CD4-positive, alpha-beta memory T cell (primary cell): ENCODE data around the gene ONECUT2. TPM values are rescaled to one million over a fixed set of nuclear protein-coding genes. Genes with fewer than 3 reads are reported as not detected.
"Not testable (repeated sequence)": the region's sequence is repeated elsewhere in the genome, so short reads cannot be mapped to it uniquely, and the experiment has no call there.

Experiments used
- CTCF ChIA-PET: fragments of 350-600 bp; sonication (Branson Sonifier 250); formaldehyde crosslinking; loops from one replicate; lab custom pipeline; 2021; ENCODE audit warnings: inconsistent platforms; ENCODE audit not compliant: partially characterized antibody; lab: Charles Lee
- POLR2A ChIA-PET: fragments of 350-600 bp; sonication (Branson Sonifier 250); formaldehyde crosslinking; loops from one replicate; lab custom pipeline; 2021; ENCODE audit not compliant: partially characterized antibody; lab: Charles Lee
- DNase-seq, 5 donors: peaks; one replicate each; pipeline versions ENCODE4 v3.0.0 to v3.0.0-alpha.2; 2020 to 2022; ENCODE audit warnings: mixed read lengths in 1 of 5
- H3K27ac ChIP-seq: one replicate; pipeline ENCODE4 v1.7.0; 2013; ENCODE audit warnings: low read depth, low read length
- H3K27me3 ChIP-seq: 2 replicates; pipeline ENCODE4 v1.7.0; 2013; ENCODE audit warnings: mild to moderate bottlenecking, low read length, moderate library complexity; ENCODE audit not compliant: insufficient read depth
- H3K36me3 ChIP-seq: 2 replicates; pipeline ENCODE4 v1.7.0; 2013; ENCODE audit warnings: mild to moderate bottlenecking, low read length, moderate library complexity; ENCODE audit not compliant: insufficient read depth
- H3K4me1 ChIP-seq: 2 replicates; pipeline ENCODE4 v1.7.0; 2013; ENCODE audit warnings: mild to moderate bottlenecking, low read length, moderate library complexity; ENCODE audit not compliant: insufficient read depth
- H3K4me3 ChIP-seq, 2 donors: one replicate each; pipeline ENCODE4 v1.7.0; 2013; ENCODE audit warnings: low read length in 2 of 2, mild to moderate bottlenecking in 1 of 2
- H3K9me3 ChIP-seq, 2 donors: one replicate each; pipeline ENCODE4 v1.7.0; 2013; ENCODE audit warnings: low read length in 2 of 2, control low read depth in 1 of 2; ENCODE audit not compliant: control insufficient read depth in 1 of 2
- H3K27ac Mint-ChIP-seq, 7 donors: one replicate each; pipeline ENCODE4 v1.8.0; 2020 to 2021; ENCODE audit warnings: mixed read lengths in 7 of 7, mild to moderate bottlenecking in 6 of 7, inconsistent platforms in 3 of 7, moderate library complexity in 3 of 7
- H3K27me3 Mint-ChIP-seq, 2 donors: one replicate each; pipeline ENCODE4 v1.8.0; 2020 to 2021; ENCODE audit warnings: mixed read lengths in 2 of 2
- H3K36me3 Mint-ChIP-seq, 2 donors: one replicate each; pipeline ENCODE4 v1.8.0; 2020 to 2021; ENCODE audit warnings: mixed read lengths in 2 of 2, inconsistent platforms in 1 of 2, mild to moderate bottlenecking in 1 of 2
- H3K4me1 Mint-ChIP-seq, 4 donors: one replicate each; pipeline ENCODE4 v1.8.0; 2020 to 2021; ENCODE audit warnings: mixed read lengths in 4 of 4, mild to moderate bottlenecking in 1 of 4
- H3K4me3 Mint-ChIP-seq, 8 donors: one replicate each; pipeline ENCODE4 v1.8.0; 2020 to 2021; ENCODE audit warnings: mixed read lengths in 8 of 8, mild to moderate bottlenecking in 7 of 8, moderate library complexity in 6 of 8, inconsistent platforms in 3 of 8
- H3K9me3 Mint-ChIP-seq, 8 donors: one replicate each; pipeline ENCODE4 v1.8.0; 2020 to 2021; ENCODE audit warnings: mixed read lengths in 8 of 8, mild to moderate bottlenecking in 5 of 8, inconsistent platforms in 3 of 8, moderate library complexity in 1 of 8
- intact Hi-C: fragments of 100-400 bp; cut with micrococcal nuclease; formaldehyde crosslinking; loops from one replicate; pipeline ENCODE4 v1.15.1; 2023
- polyA plus RNA-seq, 2 donors: library from polyadenylated mRNA; unstranded; fragments of 300-500 nt; fragmentation: Illumina TruSeq; gene quantifications; one replicate each; pipeline ENCODE4 v1.2.3, GENCODE V29; 2021
- total RNA-seq, 2 experiments: library from RNA; stranded (reverse); gene quantifications; one replicate each; pipeline ENCODE4 v1.2.3, GENCODE V29; 2021

ONECUT2 gene
- total RNA-seq (not detected), polyA plus RNA-seq (not detected)

DNA sequence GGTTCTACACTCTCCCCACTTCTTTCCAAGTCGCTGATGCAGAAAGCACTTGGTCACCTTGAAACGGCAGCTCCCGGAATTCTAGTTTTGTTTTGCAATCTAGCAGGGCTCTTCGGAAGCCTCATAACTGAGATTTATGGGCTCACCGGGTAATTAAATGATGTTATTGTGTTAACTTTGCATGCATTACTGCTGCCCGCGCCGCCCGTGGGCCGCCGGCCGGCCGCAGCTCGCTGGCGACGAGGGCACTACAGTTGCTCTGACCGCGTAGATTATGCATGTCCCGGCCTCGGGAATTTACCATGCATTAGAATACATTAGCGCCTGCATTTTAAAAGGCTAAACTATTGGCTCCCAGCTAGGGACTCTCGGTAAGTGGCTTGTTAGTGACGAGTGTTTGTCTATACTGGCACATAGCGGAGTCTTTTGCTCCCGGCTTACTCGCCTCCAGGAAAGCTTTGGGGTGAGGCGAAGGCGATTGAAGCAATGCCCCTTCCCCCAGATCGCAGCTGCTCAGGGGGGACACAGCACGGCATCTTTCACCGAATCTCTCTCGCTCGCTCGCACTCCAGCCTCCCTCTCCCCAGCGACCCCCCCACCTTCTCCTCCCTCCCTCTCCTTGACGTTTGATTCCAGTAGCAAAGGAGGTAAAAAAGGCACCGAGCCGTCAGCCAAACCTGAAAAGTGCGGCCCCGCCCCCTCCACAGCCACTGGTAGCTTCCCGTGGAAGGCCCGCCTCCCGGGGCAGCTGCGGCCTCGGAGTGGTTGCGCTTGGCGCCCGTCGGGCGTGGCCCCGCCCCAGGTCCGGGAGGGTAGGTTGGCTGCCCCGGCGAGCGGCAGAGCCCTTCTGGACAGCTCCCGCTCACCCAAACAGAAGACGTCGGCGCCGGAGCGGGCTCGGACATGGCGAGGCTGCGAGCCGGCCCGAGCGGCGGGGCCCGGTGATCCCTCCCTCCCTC lies at the start of gene ONECUT2:
ONECUT2 (plus strand) TSS at position 839 of the 959 bp plus-strand sequence. CDS start 343 bp downstream, outside the sequence.
- Histone ChIP-seq H3K9me3 (no peaks in the 10 kb centered on the region), H3K27me3 (peaks cover 63% of the 10 kb centered on the region), H3K4me1 (peaks cover 45% of the 10 kb centered on the region), H3K4me3 (peak within 1 kb of the TSS in 1 of 2 donors; percentile 11), H3K27ac (no peak within 1 kb of the TSS), H3K36me3 (no peaks in the 10 kb centered on the region)
- Mint-ChIP-seq H3K36me3 (peaks cover 0 to 6% of the 10 kb centered on the region in 2 donors), H3K27me3 (peaks cover 68 to 73% of the 10 kb centered on the region in 2 donors), H3K9me3 (peaks cover 0 to 44% (median 22%) of the 10 kb centered on the region in 8 donors), H3K27ac (peak within 1 kb of the TSS in 3 of 7 donors; percentile 18 to 48 (median 21)), H3K4me3 (peak within 1 kb of the TSS; percentile 65 to 86 (median 77)), H3K4me1 (peaks cover 20 to 53% (median 35%) of the 10 kb centered on the region in 4 donors)
- DNase-seq: peak; percentile 33 to 62 (median 38)
- POLR2A ChIA-PET: no interaction called here
- intact Hi-C loops: no loop called here
- CTCF ChIA-PET: no interaction called here

DNA sequence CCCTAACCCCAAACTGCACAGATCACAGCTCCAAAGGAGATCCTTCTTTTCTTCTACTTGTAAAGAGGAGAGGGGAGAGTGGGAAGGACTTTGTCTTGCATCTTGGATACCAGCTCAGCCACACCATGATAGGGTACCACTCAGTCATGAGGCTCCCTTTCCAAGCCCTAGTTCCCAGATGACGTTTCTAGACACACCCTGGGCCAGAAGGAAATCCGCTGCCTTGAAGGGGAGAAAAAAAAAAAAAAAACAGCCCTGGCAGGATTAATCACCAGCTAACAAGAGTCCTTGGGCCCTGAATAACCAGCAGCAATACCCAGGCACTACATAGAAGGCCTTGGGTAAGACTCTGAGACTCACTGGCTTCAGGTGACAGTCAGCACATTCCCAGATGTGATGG lies 45.9 kb upstream of the ONECUT2 start:
- peaks cover 0 to 8% (median 1%) of the 10 kb centered on the region in 8 donors for H3K9me3 Mint-ChIP-seq
- Histone ChIP-seq H3K9me3 (no peaks in the 10 kb centered on the region), H3K4me1 (no peaks in the 10 kb centered on the region), H3K27ac (no peak overlapping the region), H3K27me3 (no peaks in the 10 kb centered on the region), H3K4me3 (no peak overlapping the region), H3K36me3 (no peaks in the 10 kb centered on the region)
- DNase-seq: no peak
- ChIA-PET POLR2A (no interaction called here), CTCF (no interaction called here)
- intact Hi-C loops: no loop called here
- H3K4me1 Mint-ChIP-seq: no peaks in the 10 kb centered on the region
- no peaks in the 10 kb centered on the region for H3K36me3 Mint-ChIP-seq
- H3K27me3 Mint-ChIP-seq: peaks cover 7 to 8% of the 10 kb centered on the region in 2 donors
- no peak overlapping the region for H3K27ac Mint-ChIP-seq
- no peak overlapping the region for H3K4me3 Mint-ChIP-seq

DNA sequence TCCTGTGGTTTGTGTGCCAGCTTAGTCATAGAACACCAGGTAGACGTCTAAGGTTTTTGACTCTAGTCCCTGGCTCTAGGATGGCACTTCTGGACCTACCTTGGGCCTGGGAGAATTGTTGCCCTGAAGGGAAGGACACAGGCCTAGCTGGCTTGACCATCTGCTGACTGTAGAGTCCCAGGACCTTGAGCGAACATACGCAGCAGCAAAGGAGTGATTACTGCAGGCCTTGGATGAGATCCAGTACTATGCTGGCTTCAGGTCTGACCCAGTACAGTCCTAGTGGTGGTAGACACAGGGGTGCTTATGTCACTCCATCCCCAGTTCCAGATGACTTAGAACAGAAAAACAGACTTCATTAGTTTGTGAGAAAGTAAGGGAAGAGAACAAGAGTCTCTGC lies 45.1 kb upstream of the ONECUT2 start:
- CTCF ChIA-PET: no interaction called here
- peaks cover 0 to 15% (median 3%) of the 10 kb centered on the region in 8 donors for H3K9me3 Mint-ChIP-seq
- H3K4me3 Mint-ChIP-seq: no peak overlapping the region

DNA sequence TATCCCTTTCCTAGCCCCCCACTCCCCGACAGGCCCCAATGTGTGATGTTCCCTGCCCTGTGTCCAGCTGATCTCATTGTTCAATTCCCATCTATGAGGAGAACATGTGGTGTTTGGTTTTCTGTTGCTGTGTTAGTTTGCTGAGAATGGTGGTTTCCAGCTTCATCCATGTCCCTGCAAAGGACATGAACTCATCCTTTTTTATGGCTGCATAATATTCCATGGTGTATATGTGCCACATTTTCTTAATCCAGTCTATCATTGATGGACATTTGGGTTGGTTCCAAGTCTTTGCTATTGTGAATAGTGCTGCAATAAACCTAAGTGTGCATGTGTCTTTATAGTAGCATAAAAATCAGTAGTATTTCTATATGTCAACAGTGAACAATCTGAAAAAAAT lies 40.4 kb upstream of the ONECUT2 start:
- H3K27ac Mint-ChIP-seq, POLR2A ChIA-PET, intact Hi-C loops: not testable (repeated sequence)

More for the DNA sequence above, 45.1 kb upstream of the ONECUT2 start:
- no peak overlapping the region for H3K27ac Mint-ChIP-seq
- POLR2A ChIA-PET: no interaction called here
- no peaks in the 10 kb centered on the region for H3K36me3 ChIP-seq
- no peak overlapping the region for H3K4me3 ChIP-seq
- DNase-seq: no peak
- H3K4me1 Mint-ChIP-seq: no peaks in the 10 kb centered on the region
- H3K4me1 ChIP-seq: no peaks in the 10 kb centered on the region
- peaks cover 7 to 8% of the 10 kb centered on the region in 2 donors for H3K27me3 Mint-ChIP-seq
- H3K9me3 ChIP-seq: no peaks in the 10 kb centered on the region
- intact Hi-C loops: no loop called here
- H3K36me3 Mint-ChIP-seq: no peaks in the 10 kb centered on the region
- H3K27ac ChIP-seq: no peak overlapping the region
- no peaks in the 10 kb centered on the region for H3K27me3 ChIP-seq

DNA sequence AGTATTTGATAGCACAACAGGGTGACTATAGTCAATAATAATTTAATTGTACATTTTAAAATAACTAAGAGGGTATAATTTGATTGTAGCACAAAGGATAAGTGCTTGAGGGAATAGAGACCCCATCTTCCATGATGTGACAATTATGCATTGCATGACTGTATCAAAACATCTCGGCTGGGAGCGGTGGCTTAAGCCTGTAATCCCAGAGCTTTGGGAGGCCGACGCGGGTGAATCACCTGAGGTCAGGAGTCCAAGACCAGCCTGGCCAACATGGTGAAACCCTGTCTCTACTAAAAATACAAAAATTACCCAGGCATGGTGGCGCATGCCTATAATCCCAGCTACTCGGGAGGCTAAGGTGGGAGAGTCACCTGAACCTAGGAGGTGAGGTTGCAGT lies 38.3 kb upstream of the ONECUT2 start:
- H3K27me3 Mint-ChIP-seq, H3K4me3 ChIP-seq, CTCF ChIA-PET, H3K27me3 ChIP-seq, intact Hi-C loops, H3K4me3 Mint-ChIP-seq, POLR2A ChIA-PET, H3K4me1 ChIP-seq, H3K36me3 ChIP-seq, DNase-seq, H3K36me3 Mint-ChIP-seq, H3K4me1 Mint-ChIP-seq, H3K9me3 ChIP-seq, H3K27ac Mint-ChIP-seq, H3K27ac ChIP-seq: not testable (repeated sequence)
- peaks cover 0 to 14% (median 7%) of the 10 kb centered on the region in 8 donors for H3K9me3 Mint-ChIP-seq

More for the DNA sequence above, 40.4 kb upstream of the ONECUT2 start:
- H3K4me1 ChIP-seq, H3K9me3 ChIP-seq, H3K27me3 ChIP-seq, H3K4me3 Mint-ChIP-seq, H3K4me3 ChIP-seq, DNase-seq, H3K4me1 Mint-ChIP-seq, H3K27ac ChIP-seq, H3K27me3 Mint-ChIP-seq, H3K36me3 Mint-ChIP-seq, H3K36me3 ChIP-seq, CTCF ChIA-PET: not testable (repeated sequence)
- H3K9me3 Mint-ChIP-seq: peaks cover 0 to 16% (median 7%) of the 10 kb centered on the region in 8 donors

DNA sequence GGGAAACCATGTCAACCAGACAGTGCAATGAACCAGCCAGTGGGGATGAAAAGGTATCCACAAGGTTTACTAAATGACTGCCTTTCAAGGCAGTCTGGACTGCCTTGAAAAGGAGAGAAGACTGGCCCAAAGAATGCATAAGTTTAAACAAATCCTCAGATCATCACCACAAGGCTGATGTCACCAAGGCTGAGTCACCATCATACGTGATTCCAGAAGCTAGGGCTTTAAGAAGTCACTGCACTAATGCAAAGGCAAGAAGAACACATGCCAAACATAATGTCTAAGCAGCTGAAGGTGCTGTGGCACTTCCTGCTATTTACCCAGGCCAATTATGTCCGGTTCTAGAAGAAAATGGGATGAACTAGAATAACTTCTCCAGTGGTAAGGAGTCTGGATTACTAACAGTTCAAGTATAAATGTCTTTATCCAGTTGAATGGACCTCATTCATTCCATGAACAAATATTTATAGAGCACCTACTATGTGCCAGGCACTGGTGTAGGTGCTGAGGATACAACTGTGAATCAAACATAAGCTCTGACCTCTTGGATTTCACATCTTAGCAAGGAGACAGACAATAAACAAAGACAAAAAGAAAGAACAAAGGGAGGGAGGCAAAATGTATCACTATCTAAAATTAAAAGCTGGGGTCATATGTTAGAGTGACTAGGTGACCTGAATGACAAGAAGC lies 37.6 kb upstream of the ONECUT2 start:
- no peak overlapping the region for H3K4me3 ChIP-seq
- no peaks in the 10 kb centered on the region for H3K27me3 ChIP-seq
- H3K27ac ChIP-seq: no peak overlapping the region
- ChIA-PET POLR2A (no interaction called here), CTCF (no interaction called here)
- DNase-seq: no peak
- no peak overlapping the region for H3K4me3 Mint-ChIP-seq
- intact Hi-C loops: no loop called here
- no peaks in the 10 kb centered on the region for H3K27me3 Mint-ChIP-seq
- no peaks in the 10 kb centered on the region for H3K4me1 Mint-ChIP-seq
- H3K9me3 Mint-ChIP-seq: peaks cover 0 to 14% (median 7%) of the 10 kb centered on the region in 8 donors
- no peaks in the 10 kb centered on the region for H3K9me3 ChIP-seq
- H3K36me3 ChIP-seq: no peaks in the 10 kb centered on the region
- no peaks in the 10 kb centered on the region for H3K4me1 ChIP-seq
- H3K27ac Mint-ChIP-seq: no peak overlapping the region
- no peaks in the 10 kb centered on the region for H3K36me3 Mint-ChIP-seq

DNA sequence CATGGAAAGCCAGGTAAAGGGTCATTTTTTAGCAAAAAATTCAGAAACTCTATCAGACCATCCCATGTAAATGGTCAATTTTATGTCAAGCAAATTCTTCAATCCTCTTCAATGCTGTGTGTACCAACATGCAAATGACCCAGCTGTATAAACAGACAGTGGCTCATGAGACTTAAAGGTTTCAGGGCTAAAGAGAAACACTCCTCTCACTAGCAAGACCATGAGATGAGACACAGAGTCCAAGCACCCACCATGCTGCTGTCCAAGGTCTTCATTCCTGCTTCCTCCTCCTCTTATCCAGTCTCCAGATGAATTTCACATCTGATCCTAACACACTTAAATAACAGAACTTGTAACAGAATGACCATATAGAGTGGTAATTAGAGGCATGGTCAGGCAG lies 30.8 kb upstream of the ONECUT2 start:
- Histone ChIP-seq H3K27me3 (no peaks in the 10 kb centered on the region), H3K27ac (no peak overlapping the region), H3K36me3 (no peaks in the 10 kb centered on the region), H3K4me3 (no peak overlapping the region), H3K4me1 (no peaks in the 10 kb centered on the region), H3K9me3 (no peaks in the 10 kb centered on the region)
- Mint-ChIP-seq H3K4me1 (no peaks in the 10 kb centered on the region), H3K4me3 (no peak overlapping the region), H3K27ac (no peak overlapping the region), H3K36me3 (no peaks in the 10 kb centered on the region), H3K27me3 (peaks cover 7% of the 10 kb centered on the region in 2 donors), H3K9me3 (peaks cover 0 to 9% (median 4%) of the 10 kb centered on the region in 8 donors)
- ChIA-PET POLR2A (no interaction called here), CTCF (no interaction called here)
- intact Hi-C loops: no loop called here
- no peak for DNase-seq
